CD14-positive monocyte (primary cell): ENCODE measurements around the gene RASIP1. TPM values are rescaled to one million over a fixed set of nuclear protein-coding genes. Genes with fewer than 3 reads are reported as not detected.

Source experiments
- DNase-seq, 3 donors: peaks; one replicate each; pipeline ENCODE4 v3.0.0-alpha.2; 2011 to 2022
- H2AFZ ChIP-seq: 2 replicates; pipeline ENCODE4 v1.6.0; 2012; ENCODE audit warnings: mild to moderate bottlenecking, low read depth, low read length, inconsistent platforms; ENCODE audit not compliant: insufficient read depth, poor library complexity, severe bottlenecking
- H3K27ac ChIP-seq, 2 donors: 1 replicate in 1 of 2; 2 replicates in 1 of 2; pipeline ENCODE4 v1.5.1; 2012 to 2013; ENCODE audit warnings: low read length in 2 of 2, control low read depth in 1 of 2, inconsistent platforms in 1 of 2, low read depth in 1 of 2, mild to moderate bottlenecking in 1 of 2
- H3K27me3 ChIP-seq, 2 donors: one replicate each; pipeline versions ENCODE4 v1.6.0 to v1.6.1; 2011 to 2013; ENCODE audit warnings: low read length in 2 of 2; ENCODE audit not compliant: control insufficient read depth in 2 of 2, insufficient read depth in 2 of 2
- H3K36me3 ChIP-seq, 2 donors: replicated peaks in 1 of 2; 1 replicate in 1 of 2; 2 replicates in 1 of 2; pipeline versions ENCODE4 v1.5.1 to v1.6.1; 2012 to 2013; ENCODE audit warnings: low read length in 2 of 2, control low read depth in 1 of 2, inconsistent platforms in 1 of 2, mild to moderate bottlenecking in 1 of 2; ENCODE audit not compliant: insufficient read depth in 2 of 2, control insufficient read depth in 1 of 2
- H3K4me1 ChIP-seq, 2 donors: 1 replicate in 1 of 2; 2 replicates in 1 of 2; pipeline versions ENCODE4 v1.5.1 to v1.6.1; 2012 to 2013; ENCODE audit warnings: low read length in 2 of 2, control low read depth in 1 of 2, inconsistent platforms in 1 of 2, mild to moderate bottlenecking in 1 of 2, moderate library complexity in 1 of 2; ENCODE audit not compliant: insufficient read depth in 2 of 2, control insufficient read depth in 1 of 2
- H3K4me2 ChIP-seq: replicated peaks from 2 replicates; pipeline ENCODE3; 2012; ENCODE audit warnings: low read length, moderate library complexity, mild to moderate bottlenecking; ENCODE audit not compliant: poor library complexity, severe bottlenecking; ENCODE audit errors: extremely low read depth
- H3K4me3 ChIP-seq, 3 experiments: fragments of 200-600 bp in 1 of 3; sonication (generic) in 1 of 3; replicated peaks in 1 of 3; 1 replicate in 2 of 3; 2 replicates in 1 of 3; pipeline ENCODE4 v1.5.1; 2011 to 2013; ENCODE audit warnings: low read length in 3 of 3, mild to moderate bottlenecking in 3 of 3, control low read depth in 2 of 3, low read depth in 2 of 3, inconsistent platforms in 1 of 3, moderate library complexity in 1 of 3
- H3K79me2 ChIP-seq: 2 replicates; pipeline ENCODE4 v1.6.0; 2012; ENCODE audit warnings: mild to moderate bottlenecking, control low read depth, inconsistent platforms, low read length, moderate library complexity; ENCODE audit not compliant: insufficient read depth
- H3K9ac ChIP-seq: 2 replicates; pipeline ENCODE4 v1.6.0; 2017; ENCODE audit warnings: low read length, mild to moderate bottlenecking; ENCODE audit not compliant: insufficient read depth, poor library complexity, severe bottlenecking
- H3K9me3 ChIP-seq, 2 donors: replicated peaks in 1 of 2; 1 replicate in 1 of 2; 2 replicates in 1 of 2; pipeline versions ENCODE4 v1.5.1 to v1.6.1; 2012 to 2013; ENCODE audit warnings: low read length in 2 of 2, control low read depth in 1 of 2; ENCODE audit not compliant: control insufficient read depth in 1 of 2, insufficient read depth in 1 of 2
- H4K20me1 ChIP-seq: 2 replicates; pipeline ENCODE4 v1.6.0; 2012; ENCODE audit warnings: mild to moderate bottlenecking, low read length, control low read depth, moderate library complexity; ENCODE audit not compliant: insufficient read depth
- H3K27ac Mint-ChIP-seq, 7 donors: one replicate each; pipeline ENCODE4 v1.8.0; 2020; ENCODE audit warnings: mild to moderate bottlenecking in 7 of 7, mixed read lengths in 7 of 7, moderate library complexity in 6 of 7, inconsistent platforms in 2 of 7
- H3K27me3 Mint-ChIP-seq, 3 donors: one replicate each; pipeline ENCODE4 v1.8.0; 2021 to 2022; ENCODE audit warnings: low read depth in 3 of 3, mild to moderate bottlenecking in 3 of 3, mixed read lengths in 3 of 3, moderate library complexity in 3 of 3, inconsistent platforms in 1 of 3
- H3K36me3 Mint-ChIP-seq, 2 donors: one replicate each; pipeline ENCODE4 v1.8.0; 2020; ENCODE audit warnings: mixed read lengths in 2 of 2, inconsistent platforms in 1 of 2, mild to moderate bottlenecking in 1 of 2
- H3K4me1 Mint-ChIP-seq: one replicate; pipeline ENCODE4 v1.8.0; 2020; ENCODE audit warnings: mild to moderate bottlenecking, mixed read lengths
- H3K4me3 Mint-ChIP-seq, 2 donors: one replicate each; pipeline ENCODE4 v1.8.0; 2020; ENCODE audit warnings: mild to moderate bottlenecking in 2 of 2, mixed read lengths in 2 of 2, moderate library complexity in 1 of 2
- H3K9me3 Mint-ChIP-seq, 7 donors: one replicate each; pipeline ENCODE4 v1.8.0; 2020 to 2022; ENCODE audit warnings: mixed read lengths in 7 of 7, mild to moderate bottlenecking in 6 of 7, moderate library complexity in 6 of 7, inconsistent platforms in 2 of 7
- CTCF ChIP-seq: fragments of 200-600 bp; IDR thresholded peaks from one replicate; pipeline ENCODE4 v1.8.0; 2022; ENCODE audit warnings: antibody characterized with exemption, mild to moderate bottlenecking
- whole genome bisulfite sequencing: methylation state at CpG from one replicate; pipeline ENCODE4 v1.1.5; 2013; ENCODE audit warnings: missing lambda C conversion rate; ENCODE audit not compliant: insufficient coverage; 5-methylcytosine and 5-hydroxymethylcytosine counted together
- intact Hi-C, 2 donors: fragments of 100-400 bp; cut with micrococcal nuclease; formaldehyde crosslinking; loops; one replicate each; pipeline versions ENCODE4 v1.15.0 to v1.15.1; 2023
- polyA plus RNA-seq, 3 donors: library from polyadenylated mRNA; depleted of rRNA in 1 of 3; unstranded in 2 of 3; stranded (reverse) in 1 of 3; fragments of 300-500 nt in 2 of 3; fragments of >200 nt in 1 of 3; fragmentation: Illumina TruSeq in 2 of 3; gene quantifications; 1 replicate in 2 of 3; 2 replicates in 1 of 3; pipeline ENCODE4 v1.2.3, GENCODE V29; 2012 to 2021

RASIP1 gene
- polyA plus RNA-seq, 3 donors, result 1.2 TPM; not detected in 2

- Mint-ChIP-seq H3K4me3 (peak overlapping the region in 1 of 2 donors; percentile 12), H3K9me3 (peaks cover 0 to 4% (median 0%) of the 10 kb centered on the region in 7 donors), H3K27ac (peak overlapping the region in 1 of 7 donors; percentile 76), H3K4me1 (peaks cover 23% of the 10 kb centered on the region), H3K36me3 (no peaks in the 10 kb centered on the region), H3K27me3 (peaks cover 6 to 9% (median 6%) of the 10 kb centered on the region in 3 donors)
- WGBS, result 62% methylated on average over 23 of the region's 24 CpGs
- no peaks in the 10 kb centered on the region for H3K36me3 ChIP-seq
- H3K4me3 ChIP-seq, result no peak overlapping the region
- H4K20me1 ChIP-seq, result no peaks in the 10 kb centered on the region
- H2AFZ ChIP-seq, result no peak overlapping the region
- H3K4me1 ChIP-seq, result peaks cover 26 to 36% of the 10 kb centered on the region in 2 donors
- intact Hi-C loops, result loop anchor here in 1 of 2 donors (10.0 kb wide), 1 partner anchor 72 kb away; the partner anchor contains the start of gene CA11
- no peak overlapping the region for H3K27ac ChIP-seq
- H3K9me3 ChIP-seq, result no peaks in the 10 kb centered on the region
- TF ChIP-seq CTCF, result no peak
- H3K9ac ChIP-seq, result no peak overlapping the region
- peaks cover 0 to 2% of the 10 kb centered on the region in 2 donors for H3K27me3 ChIP-seq
- H3K79me2 ChIP-seq, result no peaks in the 10 kb centered on the region
- H3K4me2 ChIP-seq, result no peak overlapping the region
- no peak for DNase-seq
Observed at GRCh38 chr19:48716562-48717291, 23.7 kb downstream of the RASIP1 start.

- Histone ChIP-seq H3K79me2 (no peaks in the 10 kb centered on the region), H2AFZ (no peak overlapping the region), H3K27ac (no peak overlapping the region), H3K4me1 (peaks cover 21 to 27% of the 10 kb centered on the region in 2 donors), H3K4me3 (no peak overlapping the region), H4K20me1 (no peaks in the 10 kb centered on the region), H3K36me3 (no peaks in the 10 kb centered on the region), H3K9ac (no peak overlapping the region), H3K4me2 (no peak overlapping the region), H3K9me3 (peaks cover 0 to 8% of the 10 kb centered on the region in 2 donors), H3K27me3 (peaks cover 0 to 2% of the 10 kb centered on the region in 2 donors)
- Mint-ChIP-seq H3K27ac (peak overlapping the region in 1 of 7 donors; percentile 5), H3K4me3 (no peak overlapping the region), H3K4me1 (peaks cover 18% of the 10 kb centered on the region), H3K36me3 (no peaks in the 10 kb centered on the region), H3K27me3 (peaks cover 6 to 10% (median 6%) of the 10 kb centered on the region in 3 donors), H3K9me3 (peaks cover 0 to 12% (median 4%) of the 10 kb centered on the region in 7 donors)
- intact Hi-C loops, result loop anchor here in 1 of 2 donors (10.0 kb wide), 1 partner anchor 71 kb away; the partner anchor contains the start of gene CA11
- 95% methylated on average over 12 of the region's 19 CpGs for WGBS
- no peak for DNase-seq
- no peak for TF ChIP-seq CTCF
Observed at GRCh38 chr19:48715681-48716171, 24.7 kb downstream of the RASIP1 start.
